Heart right ventricle (tissue), 16 donors: ENCODE data around the gene FIGLA. TPM values are rescaled to one million over a fixed set of nuclear protein-coding genes. Genes with fewer than 3 reads are reported as not detected.

Experiments used
- ATAC-seq, 8 donors: fragments of 200-7000 bp; cut with Tn5 transposase; one replicate each; pipeline ENCODE4 v1.9.1; 2020; ENCODE audit warnings: mild to moderate bottlenecking in 8 of 8, moderate library complexity in 8 of 8, moderate number of reproducible peaks in 1 of 8
- DNase-seq, 2 donors: peaks; one replicate each; pipeline ENCODE4 v3.0.0-alpha.2; 2020
- H3K27ac ChIP-seq, 10 donors: fragments of 200-600 bp; sonication (generic) in 2 of 10; one replicate each; pipeline versions ENCODE4 v1.5.0 to v1.8.0; 2020 to 2022; ENCODE audit warnings: mild to moderate bottlenecking in 3 of 10
- H3K27me3 ChIP-seq, 7 donors: fragments of 200-600 bp; one replicate each; pipeline ENCODE4 v1.8.0; 2021 to 2022; ENCODE audit warnings: mild to moderate bottlenecking in 2 of 7
- H3K36me3 ChIP-seq, 9 donors: fragments of 200-600 bp; sonication (generic) in 1 of 9; one replicate each; pipeline versions ENCODE4 v1.5.0 to v1.8.0; 2020 to 2022; ENCODE audit warnings: mild to moderate bottlenecking in 2 of 9
- H3K4me1 ChIP-seq, 9 donors: fragments of 200-600 bp; sonication (generic) in 1 of 9; one replicate each; pipeline versions ENCODE4 v1.5.0 to v1.8.0; 2020 to 2022; ENCODE audit warnings: mild to moderate bottlenecking in 4 of 9
- H3K4me3 ChIP-seq, 10 donors: fragments of 200-600 bp; sonication (generic) in 2 of 10; one replicate each; pipeline versions ENCODE4 v1.5.0 to v1.8.0; 2020 to 2022; ENCODE audit warnings: mild to moderate bottlenecking in 7 of 10, moderate library complexity in 2 of 10
- H3K9me3 ChIP-seq, 11 donors: fragments of 200-600 bp in 10 of 11; sonication (generic) in 2 of 11; one replicate each; pipeline versions ENCODE4 v1.5.0 to v1.8.0; 2013 to 2022; ENCODE audit warnings: mild to moderate bottlenecking in 2 of 11, control low read depth in 1 of 11, moderate library complexity in 1 of 11
- CTCF ChIP-seq, 9 donors: fragments of 200-600 bp; sonication (generic) in 2 of 9; IDR thresholded peaks; one replicate each; pipeline versions ENCODE4 v1.5.0 to v1.8.0; 2021 to 2022; ENCODE audit warnings: antibody characterized with exemption in 9 of 9, mild to moderate bottlenecking in 5 of 9, moderate library complexity in 1 of 9
- WGBS, 2 donors: extraction: QIAGEN DNeasy Blood & Tissue Kit; methylation state at CpG; one replicate each; pipeline ENCODE4 v1.1.7; 2013; ENCODE audit warnings: inconsistent platforms in 1 of 2; 5-methylcytosine and 5-hydroxymethylcytosine counted together
- intact Hi-C, 10 donors: fragments of 100-400 bp; cut with DNase I; formaldehyde crosslinking; loops; one replicate each; pipeline versions ENCODE4 v1.11.1 to v1.14.2; 2022
- polyA plus RNA-seq, 2 donors: library from polyadenylated mRNA; stranded (reverse); fragments of 200-250 nt; gene quantifications; one replicate each; pipeline ENCODE4 v1.2.3, GENCODE V29; 2013
- total RNA-seq, 10 donors: library from RNA; stranded (reverse); fragmentation: NEBNext Ultra II Directional in 3 of 10; extraction: Animal tissue kit (Norgen Biotek cat#: 25700) in 3 of 10; gene quantifications; one replicate each; pipeline versions ENCODE4 v1.2.1 to v1.2.4, GENCODE V29; 2021 to 2023
- donor health status: Arrhythmogenic right ventricular cardiomyopathy.
- donor health status: ischemic (EF 13 %, LVEDD 7.1; RV severe dilation, severe dysfunction).
- donor health status: healthy with polysubstance abuse.
- donor health status: DM: no; HTN: yes; CAD: no.
- donor health status: DM: no; HTN: no; CAD: no.
- donor health status: ischemic (EF 25% LVEDD 6.9; RV normal size, moderate dysfunction).
- donor health status: ischemic (EF 25% LVEDD 5.7; RV mildly dilated, moderate dysfunction).
- donor health status: healthy.
- donor health status: DM: yes; HTN: yes; CAD: no.
- donor health status: Ischemic cardiomyopathy.
- donor health status: ischemic (EF 35%, LVEDD 5.7; RV mildly dilated, moderate dysfunction).
- donor health status: nonischemic (EF 11% LVEDD 7.7; RV severe dilation, severe dysfunction).
- donor health status: DM: yes; HTN: yes; CAD: no.
- donor health status: PGD.
- donor health status: ischemic (EF 29% LVEDD 5.4; RV normal size, mild dysfunction).
- donor health status: nonischemic (EF 23%, LVEDD 6.1; RV moderate dilation, normal function).

FIGLA gene
- total and polyA plus RNA-seq, 12 donors, result 0.36 to 0.51 TPM; not detected in 10

GRCh38 chr2:70778676-70779075, 11.8 kb downstream of the FIGLA start:
- ATAC-seq, result no peak
- 64 to 77% methylated on average over 1 of the region's 1 CpG for WGBS, 2 donors
- H3K27me3 ChIP-seq, result peaks cover 0 to 56% (median 29%) of the 10 kb centered on the region in 7 donors

GRCh38 chr2:70777450-70777849, 13.0 kb downstream of the FIGLA start:
- TF ChIP-seq CTCF (IDR thresholded peaks at IDR 0.05), result no peak
- 66 to 89% methylated on average over 2 of the region's 2 CpGs for WGBS, 2 donors
- DNase-seq (no peak), ATAC-seq (no peak)
- Histone ChIP-seq H3K4me1 (no peaks in the 10 kb centered on the region), H3K27ac (no peak overlapping the region), H3K4me3 (no peak overlapping the region), H3K27me3 (peaks cover 0 to 60% (median 37%) of the 10 kb centered on the region in 7 donors), H3K36me3 (no peaks in the 10 kb centered on the region), H3K9me3 (peaks cover 0 to 3% (median 0%) of the 10 kb centered on the region in 11 donors)
- intact Hi-C loops, result loop anchor here in 1 of 10 donors (10.0 kb wide), 1 partner anchor 123 kb away; no protein-coding TSS in a partner anchor

More at GRCh38 chr2:70778676-70779075, 11.8 kb downstream of the FIGLA start:
- Histone ChIP-seq H3K27ac (no peak overlapping the region), H3K4me3 (no peak overlapping the region), H3K9me3 (peaks cover 0 to 3% (median 0%) of the 10 kb centered on the region in 11 donors), H3K4me1 (no peaks in the 10 kb centered on the region), H3K36me3 (no peaks in the 10 kb centered on the region)
- intact Hi-C loops, result loop anchor here in 1 of 10 donors (10.0 kb wide), 1 partner anchor 124 kb away; no protein-coding TSS in a partner anchor
- no peak for DNase-seq
- TF ChIP-seq CTCF (IDR thresholded peaks at IDR 0.05), result no peak

GRCh38 chr2:70776266-70776665, 14.2 kb downstream of the FIGLA start:
- DNase-seq (no peak), ATAC-seq (no peak)
- H3K4me3 ChIP-seq, result no peak overlapping the region
- WGBS, 2 donors, result 91 to 92% methylated on average over 3 of the region's 3 CpGs
- H3K9me3 ChIP-seq, result peaks cover 0 to 3% (median 0%) of the 10 kb centered on the region in 11 donors
- TF ChIP-seq CTCF (IDR thresholded peaks at IDR 0.05), result no peak
- H3K27ac ChIP-seq, result no peak overlapping the region
- intact Hi-C loops, result loop anchor here in 1 of 10 donors (10.0 kb wide), 1 partner anchor 121 kb away; no protein-coding TSS in a partner anchor
- no peaks in the 10 kb centered on the region for H3K4me1 ChIP-seq
- H3K27me3 ChIP-seq, result peaks cover 0 to 59% (median 37%) of the 10 kb centered on the region in 7 donors
- H3K36me3 ChIP-seq, result no peaks in the 10 kb centered on the region

- H3K4me3 ChIP-seq, result no peak overlapping the region
- no peak for ATAC-seq
- no peak for DNase-seq
- H3K27me3 ChIP-seq, result peaks cover 0 to 50% (median 37%) of the 10 kb centered on the region in 7 donors
- no peak for TF ChIP-seq CTCF (IDR thresholded peaks at IDR 0.05)
- H3K4me1 ChIP-seq, result no peaks in the 10 kb centered on the region
- no peaks in the 10 kb centered on the region for H3K36me3 ChIP-seq
- 43 to 50% methylated on average over 2 of the region's 2 CpGs for WGBS, 2 donors
- H3K9me3 ChIP-seq, result peaks cover 0 to 3% (median 0%) of the 10 kb centered on the region in 11 donors
- no peak overlapping the region for H3K27ac ChIP-seq
- intact Hi-C loops, result loop anchor here in 1 of 10 donors (10.0 kb wide), 1 partner anchor 120 kb away; no protein-coding TSS in a partner anchor
These were observed 15.3 kb downstream of the FIGLA start for GRCh38 chr2:70775141-70775540.
